Stimulated activated naive CD8-positive, alpha-beta T cell treated with anti-CD3 and anti-CD28 coated beads, Interleukin-15, amount 100 ng/mL, for 72 hours (primary cell): ENCODE measurements around the gene ADGRA1.
"Not testable (repeated sequence)": the region's sequence is repeated elsewhere in the genome, so short reads cannot be mapped to it uniquely, and the experiment has no call there.

Source experiments
- ATAC-seq: fragments of 150-1000 bp; cut with Tn5 transposase; 2 replicates; pipeline ENCODE4 v1.10.0; 2021; ENCODE audit warnings: mild to moderate bottlenecking, moderate library complexity
- DNase-seq, 2 donors: peaks; one replicate each; pipeline ENCODE4 v3.0.0; 2021 to 2022
- H3K27ac Mint-ChIP-seq, 2 donors: one replicate each; pipeline ENCODE4 v1.8.0; 2022; ENCODE audit warnings: mild to moderate bottlenecking in 2 of 2, mixed read lengths in 2 of 2, moderate library complexity in 2 of 2
- H3K27me3 Mint-ChIP-seq: one replicate; pipeline ENCODE4 v1.8.0; 2022; ENCODE audit warnings: mixed read lengths
- H3K4me1 Mint-ChIP-seq: one replicate; pipeline ENCODE4 v1.8.0; 2022; ENCODE audit warnings: mild to moderate bottlenecking, mixed read lengths
- H3K4me3 Mint-ChIP-seq, 2 donors: one replicate each; pipeline ENCODE4 v1.8.0; 2022; ENCODE audit warnings: mild to moderate bottlenecking in 2 of 2, mixed read lengths in 2 of 2, moderate library complexity in 1 of 2
- H3K9me3 Mint-ChIP-seq, 2 donors: one replicate each; pipeline ENCODE4 v1.8.0; 2022; ENCODE audit warnings: mixed read lengths in 2 of 2

The ADGRA1 gene

GRCh38 chr10:133048926-133049325 is 38.8 kb upstream of the ADGRA1 start:
- Mint-ChIP-seq H3K27ac (no peak overlapping the region), H3K4me1 (no peaks in the 10 kb centered on the region), H3K27me3 (peaks cover 19% of the 10 kb centered on the region), H3K9me3 (no peaks in the 10 kb centered on the region), H3K4me3 (no peak overlapping the region)
- DNase-seq (no peak), ATAC-seq (no peak)

DNA sequence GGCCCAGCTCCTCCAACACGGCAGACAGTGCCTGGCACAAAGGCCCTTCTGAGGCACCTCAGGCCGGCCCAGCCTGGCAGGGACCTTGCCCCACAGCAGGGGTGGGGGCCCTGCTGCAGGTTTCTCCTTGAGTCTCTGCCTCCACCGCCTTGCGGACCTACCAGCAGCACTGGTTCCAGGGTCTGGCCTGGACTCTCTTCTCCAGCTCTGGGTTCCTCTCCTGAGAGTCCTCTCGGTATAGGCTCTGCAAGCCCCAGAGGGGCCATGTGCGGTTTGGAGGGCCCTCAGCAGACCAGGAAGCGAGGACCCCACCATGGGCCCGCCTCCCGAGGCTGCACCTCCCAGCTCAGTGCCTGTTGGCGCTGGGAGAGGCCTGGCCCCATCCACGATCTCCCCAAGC is 38.1 kb upstream of the ADGRA1 start:
- no peak for ATAC-seq

GRCh38 chr10:133050371-133050770 is 37.4 kb upstream of the ADGRA1 start:
- peaks cover 20% of the 10 kb centered on the region for H3K27me3 Mint-ChIP-seq
- ATAC-seq (no peak), DNase-seq (no peak)
- no peaks in the 10 kb centered on the region for H3K4me1 Mint-ChIP-seq
- H3K27ac Mint-ChIP-seq: no peak overlapping the region
- H3K9me3 Mint-ChIP-seq: no peaks in the 10 kb centered on the region
- H3K4me3 Mint-ChIP-seq: no peak overlapping the region

More for the DNA sequence above, 38.1 kb upstream of the ADGRA1 start:
- no peaks in the 10 kb centered on the region for H3K4me1 Mint-ChIP-seq
- H3K27ac Mint-ChIP-seq: no peak overlapping the region
- no peaks in the 10 kb centered on the region for H3K9me3 Mint-ChIP-seq
- H3K4me3 Mint-ChIP-seq: no peak overlapping the region
- DNase-seq: no peak
- peaks cover 19% of the 10 kb centered on the region for H3K27me3 Mint-ChIP-seq

DNA sequence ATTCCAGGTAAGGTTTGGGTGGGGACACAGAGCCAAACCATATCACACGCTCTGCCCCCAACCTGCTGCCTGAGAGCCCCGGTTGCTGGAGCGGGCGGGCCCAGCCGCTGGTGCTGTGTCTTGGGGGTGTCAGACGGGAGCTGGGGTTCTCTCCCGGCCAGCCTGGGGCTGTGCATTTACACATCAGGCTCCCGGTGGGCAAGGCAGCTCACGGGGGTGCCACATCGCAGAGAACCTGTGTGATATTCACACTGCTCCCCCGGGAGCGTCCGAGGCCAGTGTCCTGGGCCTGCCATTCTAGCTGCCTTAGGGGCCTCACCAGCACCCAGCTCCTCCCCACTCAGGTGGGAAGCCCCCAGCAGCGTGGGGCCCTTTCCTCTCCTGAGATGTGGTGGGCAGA is 35.6 kb upstream of the ADGRA1 start:
- ATAC-seq (no peak), DNase-seq (no peak)
- Mint-ChIP-seq H3K9me3 (no peaks in the 10 kb centered on the region), H3K27ac (no peak overlapping the region), H3K4me1 (no peaks in the 10 kb centered on the region), H3K27me3 (peaks cover 34% of the 10 kb centered on the region), H3K4me3 (no peak overlapping the region)

DNA sequence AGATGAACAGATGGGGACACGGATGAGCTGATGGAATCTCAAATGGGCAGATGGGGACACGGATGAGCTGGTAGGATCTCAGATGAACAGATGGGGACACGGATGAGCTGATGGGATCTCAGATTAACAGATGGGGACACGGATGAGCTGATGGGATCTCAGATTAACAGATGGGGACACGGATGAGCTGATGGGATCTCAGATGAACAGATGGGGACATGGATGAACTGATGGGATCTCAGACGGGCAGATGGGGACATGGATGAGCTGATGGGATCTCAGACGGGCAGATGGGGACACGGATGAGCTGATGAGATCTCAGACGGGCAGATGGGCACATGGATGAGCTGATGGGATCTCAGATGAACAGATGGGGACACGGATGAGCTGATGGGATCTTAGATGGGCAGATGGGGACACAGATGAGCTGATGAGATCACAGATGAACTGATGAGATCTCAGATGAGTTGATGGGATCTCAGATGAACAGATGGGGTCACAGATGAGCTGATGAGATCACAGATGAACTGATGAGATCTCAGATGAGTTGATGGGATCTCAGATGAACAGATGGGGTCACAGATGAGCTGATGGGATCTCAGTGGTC is 34.1 kb upstream of the ADGRA1 start:
- Mint-ChIP-seq H3K27me3 (peaks cover 33% of the 10 kb centered on the region), H3K4me1 (peaks cover 10% of the 10 kb centered on the region)
- not testable (repeated sequence) for ATAC-seq, H3K27ac Mint-ChIP-seq, DNase-seq, H3K9me3 Mint-ChIP-seq, H3K4me3 Mint-ChIP-seq

DNA sequence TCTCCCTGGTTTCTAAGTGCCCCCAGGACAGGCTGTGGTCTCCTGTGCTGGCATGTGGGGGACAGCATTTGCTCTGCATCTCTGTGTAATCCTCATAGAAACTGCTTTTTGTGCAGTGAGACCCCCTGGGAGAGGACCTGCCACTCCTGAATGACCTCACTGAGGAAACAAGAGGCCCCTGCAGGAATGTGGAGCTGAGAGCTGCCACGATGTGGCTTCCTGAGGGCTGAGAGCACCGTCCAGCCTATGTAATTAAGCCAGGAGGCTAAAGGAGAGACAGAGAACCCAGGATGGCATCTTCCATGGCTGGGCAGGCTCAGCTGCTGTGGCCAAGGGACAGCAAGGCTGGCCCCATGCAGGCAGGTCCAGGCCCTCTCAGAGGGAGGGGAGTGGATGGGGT is 32.3 kb upstream of the ADGRA1 start:
- Mint-ChIP-seq H3K4me1 (peaks cover 19% of the 10 kb centered on the region), H3K9me3 (no peaks in the 10 kb centered on the region), H3K27me3 (peaks cover 41% of the 10 kb centered on the region), H3K27ac (no peak overlapping the region), H3K4me3 (no peak overlapping the region)
- no peak for ATAC-seq
- no peak for DNase-seq

DNA sequence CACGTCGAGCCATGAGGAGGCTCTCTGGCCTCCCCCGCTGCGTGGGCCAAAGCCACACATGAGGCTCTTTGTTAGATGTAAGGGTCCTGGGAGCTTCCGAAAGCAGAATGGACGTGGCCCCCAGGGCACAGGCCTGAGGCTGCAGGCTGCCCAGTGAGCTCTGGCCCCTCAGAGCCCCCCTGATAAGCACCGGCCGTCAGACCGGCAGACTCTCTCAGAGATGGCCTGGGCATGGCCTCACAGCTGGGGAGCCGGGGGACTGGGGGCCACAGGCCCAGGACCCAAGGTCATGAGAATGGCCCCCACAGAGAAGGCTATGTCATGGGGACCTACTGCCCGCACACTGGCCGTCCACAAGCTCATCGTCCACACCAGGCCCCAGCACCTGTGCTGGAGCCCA is 31.7 kb upstream of the ADGRA1 start:
- Mint-ChIP-seq H3K9me3 (no peaks in the 10 kb centered on the region), H3K27ac (no peak overlapping the region), H3K4me1 (peaks cover 19% of the 10 kb centered on the region), H3K27me3 (peaks cover 45% of the 10 kb centered on the region), H3K4me3 (no peak overlapping the region)
- ATAC-seq: no peak
- DNase-seq: no peak

DNA sequence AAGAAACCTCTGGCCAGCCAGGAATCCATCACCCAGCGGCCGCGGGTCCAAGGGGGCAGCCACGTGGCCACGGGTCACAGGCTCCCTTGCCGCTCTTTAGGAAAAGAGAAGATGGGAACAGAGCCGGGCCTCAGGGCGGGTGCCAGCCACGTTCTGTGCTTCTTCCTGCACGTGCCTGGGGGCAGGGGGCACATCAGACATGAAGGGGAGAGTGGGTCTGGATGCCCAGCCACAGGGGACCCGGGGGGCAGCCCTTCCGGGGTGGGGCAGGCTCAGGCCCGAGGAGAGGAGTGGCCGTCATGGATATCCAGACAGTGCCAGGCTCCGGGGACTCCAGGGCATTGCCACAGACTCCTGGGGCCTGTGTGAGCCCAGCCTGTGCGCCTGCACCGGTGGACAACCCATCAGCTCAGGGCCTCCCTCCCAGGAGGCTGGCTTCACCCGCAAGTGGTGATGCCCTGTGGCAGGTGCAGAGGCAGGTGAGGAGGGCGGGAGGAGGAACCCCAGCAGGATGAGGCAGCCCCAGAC is 31.0 kb upstream of the ADGRA1 start:
- H3K27me3 Mint-ChIP-seq: peaks cover 52% of the 10 kb centered on the region
- no peak overlapping the region for H3K4me3 Mint-ChIP-seq
- ATAC-seq (peak; percentile 21), DNase-seq (no peak)
- no peak overlapping the region for H3K27ac Mint-ChIP-seq
- H3K9me3 Mint-ChIP-seq: no peaks in the 10 kb centered on the region
- peaks cover 19% of the 10 kb centered on the region for H3K4me1 Mint-ChIP-seq

GRCh38 chr10:133058331-133059092 is 29.2 kb upstream of the ADGRA1 start:
- ATAC-seq (peak; percentile 38), DNase-seq (no peak)
- Mint-ChIP-seq H3K27me3 (peaks cover 54% of the 10 kb centered on the region), H3K4me1 (peaks cover 19% of the 10 kb centered on the region), H3K9me3 (no peaks in the 10 kb centered on the region), H3K27ac (peak overlapping the region; percentile 4 to 89), H3K4me3 (peak overlapping the region; percentile 21 to 36)

DNA sequence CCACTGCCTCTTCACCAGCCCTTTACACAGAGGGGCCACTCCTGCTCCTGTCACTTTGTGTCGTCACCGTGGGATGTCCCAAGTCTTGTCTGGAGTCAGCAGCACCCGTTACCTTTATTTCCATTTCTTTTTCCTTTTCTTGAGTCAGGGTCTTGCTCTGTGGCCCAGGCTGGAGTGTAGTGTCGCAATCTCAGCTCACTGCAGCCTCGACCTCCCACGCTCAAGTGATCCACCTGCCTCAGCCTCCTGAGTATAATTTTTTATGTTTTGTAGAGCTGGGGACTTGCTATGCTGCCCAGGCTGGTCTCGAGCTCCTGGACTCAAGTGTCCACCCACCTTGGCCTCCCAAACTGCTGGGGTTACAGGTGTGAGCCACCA is 28.6 kb upstream of the ADGRA1 start:
- Mint-ChIP-seq H3K27ac (peak overlapping the region in 1 of 2 donors; percentile 4), H3K4me3 (no peak overlapping the region), H3K9me3 (no peaks in the 10 kb centered on the region), H3K27me3 (peaks cover 54% of the 10 kb centered on the region), H3K4me1 (peaks cover 19% of the 10 kb centered on the region)
- DNase-seq (no peak), ATAC-seq (no peak)

DNA sequence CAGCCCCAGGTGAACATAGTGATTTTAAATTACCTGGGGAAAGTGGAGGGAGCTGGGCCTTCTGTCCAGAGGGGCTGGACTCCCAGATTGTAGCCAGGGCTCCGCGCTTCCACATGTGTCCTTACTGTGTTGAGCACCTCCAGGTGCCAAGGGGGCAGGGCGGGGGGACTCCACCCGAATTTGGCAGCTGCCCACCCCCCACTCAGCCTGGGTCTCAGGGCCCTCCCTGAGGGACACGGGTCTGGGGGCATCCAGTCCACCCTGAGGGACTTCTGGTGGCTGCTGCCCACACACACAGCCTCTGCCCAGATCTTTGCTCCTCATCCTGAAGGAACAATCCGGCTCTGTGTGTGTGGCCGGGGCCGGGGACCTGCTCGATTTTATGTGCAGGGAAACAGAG is 28.2 kb upstream of the ADGRA1 start:
- DNase-seq (no peak), ATAC-seq (no peak)
- peak overlapping the region in 1 of 2 donors; percentile 42 for H3K27ac Mint-ChIP-seq
- H3K9me3 Mint-ChIP-seq: no peaks in the 10 kb centered on the region
- H3K4me1 Mint-ChIP-seq: peaks cover 19% of the 10 kb centered on the region
- H3K4me3 Mint-ChIP-seq: no peak overlapping the region
- H3K27me3 Mint-ChIP-seq: peaks cover 54% of the 10 kb centered on the region

- ATAC-seq (no peak), DNase-seq (no peak)
- Mint-ChIP-seq H3K4me3 (no peak overlapping the region), H3K27me3 (peaks cover 54% of the 10 kb centered on the region), H3K4me1 (peaks cover 19% of the 10 kb centered on the region), H3K27ac (no peak overlapping the region), H3K9me3 (no peaks in the 10 kb centered on the region)
Observed at GRCh38 chr10:133060022-133060421, 27.7 kb upstream of the ADGRA1 start.

DNA sequence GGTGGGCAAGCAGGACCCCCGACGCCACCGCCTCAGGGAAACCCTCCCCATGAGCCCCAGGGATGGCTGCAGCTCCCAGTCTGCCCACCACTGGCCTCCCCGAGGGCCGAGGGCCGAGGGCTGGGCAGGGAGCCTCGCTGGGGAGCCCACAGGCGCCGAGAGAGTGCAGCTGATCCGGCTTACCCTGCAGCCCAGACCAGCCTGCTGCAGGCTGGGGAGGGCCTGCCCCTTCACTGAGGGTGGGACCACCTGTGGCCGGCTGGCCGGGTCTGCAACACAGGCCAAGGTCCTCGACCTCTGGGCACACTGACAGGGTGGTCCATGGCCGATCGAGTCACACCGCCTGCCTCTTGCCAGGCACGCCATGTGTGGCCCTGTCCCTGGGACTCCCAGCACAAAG is 27.3 kb upstream of the ADGRA1 start:
- Mint-ChIP-seq H3K27me3 (peaks cover 52% of the 10 kb centered on the region), H3K9me3 (no peaks in the 10 kb centered on the region), H3K27ac (no peak overlapping the region), H3K4me1 (peaks cover 19% of the 10 kb centered on the region), H3K4me3 (no peak overlapping the region)
- ATAC-seq (peak; percentile 8), DNase-seq (no peak)

DNA sequence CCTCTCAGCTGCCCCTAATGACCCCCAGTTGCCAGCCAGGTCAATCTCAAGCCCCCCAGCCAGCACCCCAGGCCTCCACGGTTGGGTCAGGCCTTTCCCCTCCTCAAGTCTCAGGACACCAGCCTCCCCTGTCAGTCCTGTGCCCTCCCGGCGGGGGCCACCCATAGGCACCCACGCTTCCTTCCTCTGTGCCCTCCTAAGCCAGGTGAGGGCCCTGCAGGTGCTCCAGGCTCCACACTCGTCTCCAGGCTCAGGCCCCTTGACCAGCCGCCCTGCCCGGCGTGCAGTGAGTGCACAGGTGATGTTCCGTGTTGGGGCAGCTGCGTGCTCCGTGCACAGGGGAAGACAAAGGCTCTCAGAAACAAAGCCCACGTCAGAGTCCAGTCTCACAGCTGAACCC is 26.8 kb upstream of the ADGRA1 start:
- peaks cover 48% of the 10 kb centered on the region for H3K27me3 Mint-ChIP-seq
- no peak for DNase-seq
- no peaks in the 10 kb centered on the region for H3K9me3 Mint-ChIP-seq
- peak; percentile 18 for ATAC-seq
- no peak overlapping the region for H3K27ac Mint-ChIP-seq
- peaks cover 19% of the 10 kb centered on the region for H3K4me1 Mint-ChIP-seq
- H3K4me3 Mint-ChIP-seq: no peak overlapping the region

DNA sequence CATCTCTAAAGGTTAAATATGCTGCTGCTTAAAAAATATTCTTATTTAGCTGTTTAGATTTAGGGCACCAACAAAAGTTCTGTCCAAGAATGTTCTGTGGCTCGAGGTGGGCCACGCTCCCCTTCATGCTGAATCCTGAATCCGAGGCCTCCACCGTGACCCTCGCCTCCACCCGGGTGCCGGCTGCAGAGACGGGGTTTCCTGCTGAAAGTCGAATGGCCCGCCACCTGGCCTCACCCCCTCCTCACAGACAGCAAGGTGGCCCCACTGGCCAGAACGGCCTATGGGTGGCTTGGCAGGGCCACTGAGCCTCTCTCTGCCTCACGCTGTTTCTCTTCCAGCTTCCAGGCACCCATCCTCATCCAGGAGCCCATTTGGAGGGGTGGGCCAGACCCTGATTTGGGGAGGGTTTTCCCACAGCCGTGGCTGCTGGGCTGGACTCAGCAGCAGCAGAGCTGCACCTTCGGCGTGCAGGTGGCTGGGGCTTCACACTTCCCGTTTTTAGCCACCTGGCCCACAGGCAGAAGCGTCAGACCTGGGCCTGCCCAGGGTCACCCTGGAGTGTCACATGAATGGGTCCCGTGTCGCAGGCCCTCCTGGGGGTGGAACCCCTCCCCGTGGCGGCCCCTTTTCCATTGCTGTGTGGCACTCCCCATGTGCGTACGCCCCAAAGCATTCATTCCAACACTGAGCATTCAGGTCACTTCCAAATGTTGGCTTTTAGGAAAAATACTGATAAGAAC is 26.3 kb upstream of the ADGRA1 start:
- Mint-ChIP-seq H3K27ac (no peak overlapping the region), H3K4me3 (no peak overlapping the region), H3K9me3 (no peaks in the 10 kb centered on the region), H3K27me3 (peaks cover 45% of the 10 kb centered on the region), H3K4me1 (peaks cover 19% of the 10 kb centered on the region)
- DNase-seq (no peak), ATAC-seq (no peak)

- peaks cover 39% of the 10 kb centered on the region for H3K27me3 Mint-ChIP-seq
- DNase-seq (no peak), ATAC-seq (no peak)
- peaks cover 19% of the 10 kb centered on the region for H3K4me1 Mint-ChIP-seq
- no peak overlapping the region for H3K4me3 Mint-ChIP-seq
- H3K9me3 Mint-ChIP-seq: no peaks in the 10 kb centered on the region
- no peak overlapping the region for H3K27ac Mint-ChIP-seq
Observed at GRCh38 chr10:133062085-133062484, 25.6 kb upstream of the ADGRA1 start.
